Measurements from ENCODE around the gene SHTN1.
A peak's percentile ranks its signal among the peaks of the same experiment; 100 is the strongest.

Gene SHTN1

DNA sequence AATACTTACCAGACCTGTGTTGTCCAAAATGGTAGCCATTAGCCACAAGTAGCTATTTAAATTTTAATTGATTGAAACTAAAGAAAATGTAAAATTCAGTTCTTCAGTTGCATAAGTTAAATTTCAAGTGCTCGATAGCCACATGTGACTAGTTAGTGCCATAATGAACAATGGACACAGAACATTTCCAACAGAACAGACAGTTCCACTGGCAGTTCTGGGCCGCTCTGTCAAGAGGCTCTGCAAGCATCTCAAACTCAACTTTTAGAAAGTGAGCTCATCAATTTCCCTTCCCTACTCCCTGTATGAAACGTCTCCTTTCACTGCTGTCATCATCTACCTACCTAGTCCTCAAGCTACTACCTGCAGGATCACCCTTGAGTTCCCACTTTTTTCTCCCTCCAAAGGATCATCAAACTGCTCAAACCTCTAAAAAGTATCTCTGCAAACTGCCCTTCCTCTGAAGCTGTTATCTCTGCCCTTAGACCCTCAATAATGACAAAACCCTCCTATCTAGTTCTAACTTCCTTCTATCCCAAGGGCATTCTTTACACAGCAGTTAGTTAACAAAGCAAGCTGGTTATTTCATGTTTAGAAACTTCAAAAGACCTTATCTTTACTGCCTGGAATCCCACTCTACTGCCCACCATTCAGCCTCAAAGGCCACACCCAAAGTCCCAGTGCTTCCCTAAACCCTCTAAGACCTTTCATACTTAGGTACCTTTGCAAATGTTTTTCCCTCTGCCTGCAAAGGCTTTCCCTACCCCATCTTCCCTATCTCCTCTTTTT, 20.6 kb downstream of the SHTN1 start:
- DNase-seq: no peak

DNA sequence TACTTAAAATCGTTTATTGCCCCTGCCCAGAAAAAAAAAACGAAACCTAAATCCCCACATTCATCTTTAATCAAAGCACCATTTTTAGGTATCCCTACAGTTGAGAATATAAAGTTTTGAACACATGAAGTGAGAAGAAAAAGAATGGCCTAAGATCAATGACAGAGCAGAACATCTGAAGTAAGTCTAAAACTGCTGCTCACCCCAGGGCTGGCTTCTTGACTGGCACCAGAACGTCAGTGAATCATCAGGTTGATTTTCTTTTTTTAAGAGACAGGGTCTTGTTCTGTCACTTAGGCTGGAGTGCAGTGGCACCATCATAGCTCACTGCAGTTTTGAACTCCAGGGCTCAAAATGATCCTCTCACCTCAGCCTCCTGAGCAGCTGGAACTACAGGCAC, 24.9 kb downstream of the SHTN1 start:
- no peak for DNase-seq

DNA sequence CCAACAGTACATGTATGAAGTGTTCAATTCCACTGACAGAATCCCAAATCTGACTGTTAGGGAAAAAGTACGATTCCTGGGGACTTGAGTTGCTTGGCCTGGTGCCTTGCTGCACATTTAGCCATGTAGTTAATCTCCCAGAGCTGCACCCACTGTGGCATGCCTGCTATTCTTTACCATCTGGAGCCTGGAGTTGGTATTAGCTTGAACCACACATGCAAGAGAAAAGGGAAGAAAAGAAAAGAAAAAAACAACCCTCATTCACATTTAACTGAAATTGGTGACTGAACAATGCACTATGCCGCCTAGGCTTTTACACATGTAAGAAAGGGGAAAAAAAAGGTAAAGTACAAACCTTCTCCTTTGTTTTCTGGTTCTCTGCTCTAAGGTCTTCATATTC, 26.1 kb downstream of the SHTN1 start:
- peak; percentile 36 for DNase-seq

DNA sequence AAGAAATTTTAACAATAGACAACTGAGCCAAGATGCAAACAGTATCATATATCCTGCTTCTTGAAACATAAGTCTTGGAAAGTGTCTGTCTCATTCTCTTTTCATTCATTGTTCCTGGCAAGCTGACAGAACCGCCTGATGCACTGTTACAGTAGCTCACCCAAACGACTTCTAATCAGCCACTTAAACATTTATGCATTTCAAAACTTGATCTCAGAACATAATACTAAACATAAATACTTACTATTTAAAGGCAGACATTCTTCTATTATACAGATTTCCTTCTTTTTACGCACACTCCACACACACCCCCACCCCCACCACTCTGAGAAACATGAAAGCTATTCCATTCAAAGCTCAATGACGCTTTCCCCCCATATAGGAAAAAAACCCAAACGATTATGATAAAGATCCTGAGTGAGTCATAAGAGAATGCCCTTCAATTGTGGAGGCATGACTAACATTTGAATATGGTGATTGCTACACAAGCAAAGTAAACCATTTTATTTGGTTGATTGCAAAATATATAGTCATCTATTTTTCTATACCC, 30.5 kb downstream of the SHTN1 start:
- peak; percentile 13 for DNase-seq

DNA sequence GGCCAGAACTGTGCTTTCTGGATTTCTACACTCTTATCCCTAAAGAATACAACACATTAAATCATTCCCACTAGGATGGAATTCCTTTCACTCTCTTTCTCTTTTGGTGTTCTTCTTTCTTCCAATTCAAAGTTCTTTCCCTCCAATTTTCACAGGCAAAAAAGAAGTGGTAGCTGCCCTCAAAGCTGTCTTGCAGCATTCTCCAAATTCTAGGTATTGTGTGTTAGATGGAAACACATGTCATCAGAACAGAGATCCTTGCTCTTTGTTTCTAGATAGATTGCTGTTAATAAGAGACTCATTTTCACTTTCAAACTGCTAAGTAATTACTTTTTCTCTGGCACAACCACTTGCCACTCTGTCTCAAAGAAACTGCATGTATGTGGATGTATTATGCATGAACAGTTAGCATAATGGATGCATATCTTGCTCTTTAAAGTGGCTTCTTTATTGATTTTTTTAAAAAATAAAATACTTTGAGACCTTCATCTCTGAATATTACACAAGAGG, 31.0 kb downstream of the SHTN1 start:
- no peak for DNase-seq

DNA sequence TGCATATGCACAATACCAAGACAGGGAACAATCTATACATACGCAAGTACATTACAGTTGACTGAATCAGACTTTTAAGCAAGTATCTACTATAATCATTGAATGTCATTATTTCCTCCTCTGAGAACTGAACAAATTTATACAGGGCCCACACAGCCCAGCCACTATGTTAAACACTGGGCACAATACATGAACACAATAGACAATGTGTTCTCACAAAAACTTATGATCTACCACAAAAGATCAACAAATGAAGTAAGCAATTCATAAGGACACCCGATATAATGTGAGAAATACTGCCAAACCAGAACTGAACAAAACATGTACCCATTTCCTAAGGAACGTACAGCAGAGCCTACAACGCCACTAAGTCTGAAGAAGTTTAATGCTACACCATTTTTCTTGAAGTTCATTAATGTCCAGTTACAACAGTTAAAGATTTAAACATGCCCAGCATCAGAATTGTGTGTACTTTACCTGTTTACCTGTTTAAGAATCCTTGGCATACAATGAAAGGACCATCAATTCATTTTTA, 31.5 kb downstream of the SHTN1 start:
- DNase-seq: no peak

DNA sequence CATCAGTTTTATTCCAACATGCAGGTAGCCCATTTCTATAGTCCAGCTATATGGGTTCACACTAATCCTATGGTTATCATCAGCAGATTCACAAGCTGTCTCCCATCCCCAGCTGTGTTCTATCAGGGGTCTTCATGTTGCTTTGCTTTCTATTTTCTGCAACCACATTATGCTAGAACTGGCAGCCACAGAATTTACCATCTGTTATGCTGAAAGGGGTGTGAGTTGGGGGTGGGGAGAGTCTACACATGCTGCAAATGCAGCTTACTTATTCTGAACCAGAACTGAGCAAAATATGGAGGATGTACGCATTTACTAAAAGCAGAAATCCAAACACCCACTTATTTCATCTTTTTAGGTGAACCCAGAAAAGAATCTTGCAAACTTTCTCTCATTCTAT, 32.9 kb downstream of the SHTN1 start:
- DNase-seq: no peak

DNA sequence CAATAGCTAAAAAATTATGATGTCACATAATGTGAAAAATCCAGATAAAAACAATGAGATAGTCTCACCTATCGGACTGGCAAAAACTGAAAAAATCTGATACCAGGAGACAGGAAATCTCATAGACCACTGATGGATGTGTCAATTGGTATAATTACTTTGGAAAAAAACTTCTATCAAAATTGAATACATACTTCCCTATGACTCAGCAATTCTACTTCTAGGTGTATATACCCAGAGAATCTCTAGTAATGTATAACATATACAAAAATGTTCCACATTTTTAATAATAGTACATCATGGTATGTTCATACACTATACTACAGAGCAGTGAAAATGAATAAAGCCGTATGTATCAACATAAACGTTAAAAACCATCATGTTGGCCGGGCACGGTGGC, 34.9 kb downstream of the SHTN1 start:
- DNase-seq: no peak

DNA sequence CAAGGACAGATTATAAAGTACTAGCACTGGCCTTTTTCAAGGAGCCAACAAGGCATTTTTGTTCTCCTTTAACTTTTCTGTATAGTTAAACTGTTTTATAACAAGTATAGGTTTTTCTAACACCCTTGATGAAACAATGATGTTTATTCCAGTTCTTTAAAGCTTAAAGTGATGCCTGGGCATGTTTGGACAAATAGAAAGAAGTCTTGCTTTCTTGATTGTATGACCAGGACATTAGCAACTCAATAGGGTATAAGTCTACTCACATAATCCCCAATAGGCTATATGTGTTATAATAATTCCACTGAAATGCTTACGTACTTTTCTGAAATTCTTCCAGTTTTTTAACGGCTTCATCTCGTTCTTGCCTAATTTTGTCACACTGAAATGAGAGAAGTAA, 36.7 kb downstream of the SHTN1 start:
- no peak for DNase-seq

DNA sequence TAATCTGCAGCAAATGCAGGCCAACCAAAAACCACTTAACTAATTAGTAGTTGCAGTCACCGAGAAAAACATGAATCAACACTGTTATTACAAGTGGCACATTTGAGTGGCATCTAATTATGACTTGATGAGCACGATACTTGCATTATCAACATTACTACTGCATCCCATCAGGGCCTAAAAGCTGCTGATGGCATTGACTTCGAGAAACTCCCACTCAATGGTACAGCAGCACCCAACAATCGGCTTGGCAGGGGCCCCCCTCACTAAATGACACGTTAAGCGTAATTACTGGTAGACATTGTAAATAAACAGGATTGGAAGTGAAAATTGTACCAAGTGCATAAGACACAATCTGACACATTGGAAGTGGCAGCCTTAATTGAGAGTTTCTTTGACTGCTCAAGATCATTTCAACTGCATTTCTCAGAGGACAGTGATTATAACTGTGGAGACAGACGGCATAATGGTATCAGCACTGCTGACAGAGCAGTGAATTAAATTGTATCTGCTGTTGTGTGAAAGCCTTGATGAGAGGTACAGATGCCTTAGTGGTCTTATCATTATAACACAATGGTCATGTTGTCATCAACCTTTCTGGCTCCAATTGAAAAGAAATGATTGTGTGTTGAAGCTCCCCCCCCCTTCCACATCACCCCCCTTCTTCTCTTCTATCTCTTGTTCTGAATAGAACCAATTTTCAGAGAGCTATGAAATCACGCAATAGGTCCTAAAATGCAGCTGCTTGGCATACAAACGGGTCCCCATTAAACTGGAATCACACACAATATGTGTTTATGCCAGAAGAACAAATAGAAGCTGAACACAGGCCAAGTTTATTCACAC, 43.4 kb downstream of the SHTN1 start:
- no peak for DNase-seq

DNA sequence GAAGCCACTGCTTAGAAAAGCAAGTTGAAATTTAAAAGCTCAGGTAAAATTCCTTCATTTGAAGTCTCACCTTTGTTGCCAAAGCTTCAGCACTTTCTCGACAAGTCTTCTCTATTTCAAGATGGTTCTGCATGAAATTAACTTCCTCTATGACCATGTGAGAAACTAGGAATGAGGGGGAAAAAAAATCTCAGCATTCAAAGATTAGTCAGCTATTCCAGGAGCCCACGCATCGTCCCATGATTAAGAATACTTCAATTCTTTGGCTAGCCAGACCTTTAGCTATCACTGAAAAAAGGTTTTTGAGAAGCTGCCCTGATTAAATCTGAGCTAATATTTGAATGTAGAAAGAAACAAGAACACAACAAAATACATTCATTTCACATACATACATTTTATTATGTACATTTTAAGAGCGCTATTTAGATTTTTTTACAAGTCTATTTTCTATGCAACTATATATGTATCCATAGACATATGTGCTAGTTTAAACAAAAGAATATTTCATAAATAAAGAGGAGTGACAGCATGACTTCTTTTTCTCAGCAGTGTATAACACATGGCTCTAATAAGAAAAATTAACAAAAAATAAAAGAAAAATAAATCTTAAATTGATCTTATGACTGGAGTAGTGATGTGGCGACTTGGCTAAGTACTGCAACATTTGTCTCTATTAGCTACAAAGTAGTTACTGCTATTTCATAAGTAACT, 44.8 kb downstream of the SHTN1 start:
- DNase-seq: no peak

DNA sequence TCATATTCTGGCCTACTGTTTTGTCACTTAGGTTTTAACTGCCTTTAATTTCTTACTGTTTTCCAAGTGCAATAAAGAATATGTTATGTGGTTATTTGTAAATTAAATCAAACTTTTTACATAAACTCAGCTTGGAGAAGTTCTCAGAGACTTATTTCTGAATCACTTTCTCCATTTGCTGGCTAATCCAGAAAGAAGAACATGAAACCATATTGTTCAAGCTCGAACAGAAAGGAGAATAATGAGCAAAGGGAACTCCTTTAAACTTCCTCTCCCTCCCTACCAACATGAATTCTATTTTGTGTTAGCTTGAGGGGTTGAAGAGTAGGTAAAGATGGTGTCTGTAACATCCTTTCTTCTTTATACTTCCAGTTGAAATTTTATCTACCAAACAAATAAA, 52.3 kb downstream of the SHTN1 start:
- DNase-seq: no peak

DNA sequence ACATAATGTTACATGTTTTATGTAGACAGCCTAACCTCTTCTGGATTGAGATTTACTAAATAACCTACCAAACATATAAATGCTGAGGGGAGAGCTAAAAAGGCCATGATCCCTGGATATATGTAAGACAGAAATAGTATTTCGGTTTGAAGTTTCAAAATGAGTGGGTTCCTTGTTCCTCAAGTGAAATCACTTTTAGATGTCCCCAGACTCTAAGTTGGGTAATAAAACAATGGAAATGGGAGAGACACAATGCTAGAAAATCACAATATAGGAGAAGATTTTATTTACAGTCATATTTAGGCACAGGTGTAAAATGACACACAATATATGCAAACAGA, 56.5 kb downstream of the SHTN1 start:
- no peak for DNase-seq

DNA sequence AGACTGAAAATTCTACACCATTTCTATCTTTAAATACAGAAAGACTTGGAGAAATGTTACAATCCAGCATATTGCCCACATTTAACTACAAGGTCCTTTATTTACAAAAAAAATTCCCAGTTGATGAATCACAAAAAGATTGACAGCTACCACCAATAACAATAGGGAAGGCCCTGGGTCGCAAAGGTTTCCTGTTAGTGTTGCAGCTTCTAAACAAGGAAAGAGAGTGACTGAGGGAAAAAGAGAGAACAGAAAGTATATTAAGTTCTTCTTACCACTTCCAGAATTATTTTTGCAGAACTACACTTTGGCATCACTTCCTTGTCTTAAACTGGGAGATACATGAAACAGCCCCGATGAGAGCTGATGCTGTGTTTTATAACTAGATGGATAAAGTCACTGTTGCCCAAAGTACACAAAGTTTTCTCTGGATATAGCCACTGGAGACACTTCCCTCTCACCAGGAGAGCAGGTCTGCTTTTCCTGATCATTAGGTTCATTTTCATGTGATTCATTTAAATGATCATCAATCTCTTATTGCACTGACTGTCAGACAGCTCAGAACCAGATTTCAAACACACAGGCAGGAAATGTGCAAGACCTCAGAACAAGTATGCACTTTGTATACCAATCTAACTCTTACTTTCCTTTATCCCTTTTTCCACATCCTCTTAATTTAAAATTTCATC, 57.0 kb downstream of the SHTN1 start:
- DNase-seq: no peak

DNA sequence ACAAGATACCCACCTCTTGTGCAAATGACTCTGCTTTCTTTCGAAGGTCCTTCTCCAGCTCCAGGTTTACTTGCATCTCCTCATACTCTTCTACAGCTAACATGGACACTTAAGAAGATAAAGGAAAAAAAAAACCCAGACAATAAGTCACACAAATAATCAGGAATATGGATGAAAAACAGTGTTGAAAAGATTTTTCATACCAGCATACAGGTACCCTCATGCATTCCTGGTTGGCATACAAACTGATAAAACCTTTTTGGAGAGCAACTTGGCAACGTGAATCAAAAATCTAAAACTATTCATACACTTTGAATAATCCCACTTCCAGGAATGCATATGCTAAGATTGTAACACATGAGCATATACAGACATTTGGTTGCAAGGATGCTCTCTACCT, 60.1 kb downstream of the SHTN1 start:
- no peak for DNase-seq

DNA sequence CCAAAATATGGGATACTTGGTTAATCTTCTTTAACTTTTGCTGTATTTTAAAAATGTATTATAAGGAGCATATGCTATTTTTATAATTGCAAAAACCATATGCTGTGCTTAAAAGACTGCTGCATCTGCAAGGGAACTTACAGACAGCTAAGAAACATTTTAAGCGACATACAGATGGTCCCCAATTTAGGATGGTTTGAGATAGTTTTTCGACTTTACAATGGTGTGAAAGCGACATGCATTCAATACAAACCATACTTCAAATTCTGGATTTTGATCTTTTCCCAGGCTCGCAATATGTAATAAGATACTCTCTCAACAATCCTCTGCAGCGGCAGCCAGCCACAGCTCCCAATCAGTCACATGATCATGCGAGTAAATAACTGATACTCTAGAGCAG, 73.2 kb downstream of the SHTN1 start:
- DNase-seq: no peak

DNA sequence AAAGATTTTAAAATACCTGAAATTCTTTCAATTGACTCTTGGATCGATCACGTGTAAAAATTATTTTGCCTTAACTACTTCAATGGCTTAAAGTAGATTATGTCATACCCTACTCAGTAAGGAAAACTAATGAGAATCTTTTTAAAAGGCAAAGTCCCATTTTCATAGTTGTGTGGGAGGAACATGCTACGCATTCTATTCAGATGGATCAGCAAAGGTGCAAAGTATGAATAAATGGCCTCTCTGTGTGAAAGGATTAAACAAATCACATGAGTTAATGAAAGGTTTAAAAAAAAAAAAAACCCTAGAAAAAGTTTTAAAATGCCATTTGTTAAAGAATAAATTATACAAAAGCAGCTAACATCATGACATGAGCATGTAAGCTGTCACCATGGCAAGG, 78.6 kb downstream of the SHTN1 start:
- no peak for DNase-seq

DNA sequence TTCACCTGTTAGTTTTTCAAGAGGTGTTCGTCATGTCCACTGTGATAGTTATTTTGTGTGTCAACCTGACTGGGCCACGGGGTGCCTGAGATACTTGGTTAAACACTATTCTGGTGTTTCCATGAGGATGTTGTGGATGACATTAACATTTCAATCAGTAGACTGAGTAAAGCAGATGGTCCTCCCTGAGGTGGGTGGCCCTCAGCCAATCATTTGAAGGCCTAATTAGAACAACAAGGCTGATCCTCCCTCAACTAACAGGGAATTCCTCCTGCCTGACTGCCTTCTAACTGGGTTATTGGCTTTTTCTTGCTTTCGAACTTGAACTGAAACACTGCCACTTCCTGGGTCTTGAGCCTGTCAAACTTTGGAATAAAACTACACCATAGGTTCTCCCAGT, 79.9 kb downstream of the SHTN1 start:
- peak; percentile 24 for DNase-seq

DNA sequence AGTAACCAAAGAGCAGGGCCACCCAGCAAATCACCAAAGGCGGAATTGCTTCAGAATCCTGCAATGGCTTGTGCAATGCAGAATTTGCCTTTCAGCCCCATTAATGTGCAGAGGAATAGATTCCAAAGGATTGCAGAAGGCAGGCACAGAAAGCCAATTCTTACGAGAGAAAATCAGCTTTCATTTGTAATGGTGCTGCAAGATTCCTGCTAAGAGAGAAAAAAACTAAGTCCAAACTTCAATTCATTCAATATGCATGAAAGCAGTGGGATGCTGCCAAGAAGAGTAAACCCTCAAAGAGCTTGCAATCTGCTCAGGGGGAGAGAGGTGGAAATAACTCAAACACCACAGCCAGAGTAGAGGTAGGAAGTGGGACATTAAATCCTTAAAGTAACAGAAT, 85.3 kb downstream of the SHTN1 start:
- no peak for DNase-seq

DNA sequence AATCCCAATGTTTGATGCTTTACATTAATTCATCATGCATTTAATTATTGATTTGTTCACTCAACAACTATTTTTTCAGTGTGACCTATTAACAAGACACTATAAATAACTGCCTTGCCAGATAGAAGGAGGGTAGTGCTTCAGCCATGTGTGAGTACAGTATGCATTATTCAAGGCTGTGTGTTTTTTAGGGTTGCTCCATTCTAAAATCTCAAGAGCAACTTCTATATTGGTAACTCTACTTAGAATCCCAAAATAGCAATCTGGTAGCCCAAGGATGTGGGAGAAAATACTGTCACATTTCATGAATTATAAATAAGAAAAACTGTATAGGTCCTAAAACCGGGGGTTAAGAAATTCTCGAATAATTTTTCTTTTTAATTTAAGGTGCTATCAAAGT, 85.8 kb downstream of the SHTN1 start:
- no peak for DNase-seq

DNA sequence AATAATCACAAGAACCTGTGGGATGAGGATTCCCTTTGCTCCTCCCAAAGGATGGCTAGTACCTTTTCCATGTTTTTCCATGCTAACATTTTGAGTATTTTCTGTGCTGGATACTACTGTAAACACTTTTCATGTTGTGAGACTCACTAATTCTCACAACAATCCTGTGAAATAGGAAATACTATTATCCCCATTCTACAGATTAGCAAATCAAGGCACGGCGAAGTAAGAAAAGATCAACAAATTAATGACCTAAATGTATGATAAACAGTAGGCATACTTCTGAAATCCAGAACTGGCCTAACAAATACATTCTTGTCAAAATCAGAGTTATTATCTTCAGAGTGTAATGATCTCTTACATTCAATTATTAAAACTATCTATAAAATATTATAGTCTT, 86.4 kb downstream of the SHTN1 start:
- no peak for DNase-seq

DNA sequence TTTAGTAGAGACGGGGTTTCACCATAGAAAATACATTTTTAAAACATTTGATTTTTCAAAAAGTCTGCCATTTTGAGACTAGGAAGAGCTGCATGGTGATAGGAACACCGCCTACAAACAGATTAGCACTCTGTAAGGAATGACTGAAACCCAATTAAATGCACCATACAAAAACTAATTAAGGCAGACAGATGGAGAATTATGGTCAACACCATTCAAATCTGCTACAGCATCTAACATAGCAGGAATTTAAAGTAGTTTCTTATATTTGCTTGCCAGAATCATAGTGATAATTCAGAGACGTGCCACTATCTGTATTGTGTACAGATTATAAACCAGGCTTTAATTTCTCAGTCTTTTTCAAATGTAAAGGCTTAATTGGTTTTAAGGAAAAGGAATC, 87.5 kb downstream of the SHTN1 start:
- DNase-seq: no peak

DNA sequence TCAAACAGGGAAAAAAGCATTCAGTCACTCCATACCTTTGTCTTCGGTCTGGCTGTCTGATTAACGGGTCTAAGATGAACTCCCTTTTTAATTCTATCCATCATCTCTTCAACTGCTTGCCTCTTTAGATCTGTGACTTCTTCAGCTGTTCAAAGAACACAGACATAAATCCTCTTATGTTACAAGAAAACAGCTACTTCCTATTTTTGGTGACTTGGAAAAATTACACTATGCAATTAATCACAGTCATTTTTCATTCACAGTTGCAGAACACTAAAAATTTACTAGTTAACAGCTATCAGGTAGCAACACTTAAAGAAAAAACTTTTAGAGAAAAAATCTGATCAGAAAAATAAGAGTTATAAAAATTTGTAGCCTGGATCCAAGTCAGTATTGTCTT, 89.6 kb downstream of the SHTN1 start:
- DNase-seq: no peak
